HepG2 (cell line): ENCODE measurements around the gene NXNL2.

Source experiments
- CEBPB ChIP-seq: IDR thresholded peaks from 2 replicates; pipeline ENCODE4 v1.6.1; 2011; ENCODE audit warnings: low read depth, low read length, improper control_type of control experiment, borderline replicate concordance
- ESRRA ChIP-seq: sonication (generic); formaldehyde crosslinking; IDR thresholded peaks from 2 replicates; pipeline ENCODE4 v1.5.1; 2020; ENCODE audit warnings: mild to moderate bottlenecking, low read depth, missing genetic modification reagents
- PCBP1 ChIP-seq: fragments of 200-400 bp; formaldehyde crosslinking; IDR thresholded peaks from 2 replicates; pipeline ENCODE4 v1.6.1; 2017; ENCODE audit warnings: mild to moderate bottlenecking, low read depth, low read length, borderline replicate concordance
- TAF1 ChIP-seq: sonication (generic); formaldehyde crosslinking; IDR thresholded peaks from 2 replicates; pipeline ENCODE4 v1.4.0; 2020; ENCODE audit warnings: missing genetic modification reagents
- TF ChIP-seq, protein P1 (sequence below): sonication (generic); formaldehyde crosslinking; IDR thresholded peaks from 2 replicates; pipeline ENCODE4 v1.4.0; 2020; ENCODE audit warnings: missing genetic modification reagents, mild to moderate bottlenecking, borderline replicate concordance

DNA sequence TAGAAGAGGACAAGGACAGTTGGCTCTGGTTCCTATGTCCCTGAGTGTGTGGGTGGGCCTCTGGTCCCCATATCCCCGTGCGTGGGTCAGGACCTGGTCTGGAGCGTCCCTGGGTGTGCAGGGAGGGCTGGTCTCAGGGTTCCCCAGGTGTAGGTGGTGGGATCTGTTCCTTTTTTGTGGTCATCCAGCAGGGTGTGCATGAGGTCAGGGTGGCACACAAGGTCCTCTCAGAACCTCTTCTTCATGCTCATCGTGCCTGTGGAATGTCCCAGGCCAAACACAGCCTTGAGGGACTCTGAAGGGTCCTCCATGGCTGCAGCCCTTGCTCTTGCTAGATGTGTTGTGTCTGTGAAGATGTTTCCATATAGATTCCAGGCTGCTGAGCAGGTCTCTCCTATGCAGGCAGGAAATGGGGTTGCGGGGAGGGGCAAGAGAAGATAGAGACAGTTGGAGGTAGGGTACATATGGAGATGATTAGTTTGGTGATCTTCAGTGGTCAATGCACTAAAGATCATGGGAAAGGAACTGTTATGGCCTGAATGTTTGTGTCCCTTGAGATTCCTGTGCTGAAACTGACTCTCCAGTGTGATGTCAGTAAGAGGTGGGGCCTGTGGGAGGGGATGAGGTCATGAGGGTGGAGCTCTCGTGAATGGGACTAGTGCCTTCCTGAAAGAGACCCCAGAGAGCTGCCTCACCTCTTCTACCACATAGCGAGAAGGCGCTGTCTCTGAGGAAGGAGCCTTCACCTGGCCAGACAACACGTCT, 53.1 kb downstream of the NXNL2 start:
- TF ChIP-seq TAF1 (CRISPR knock-in tag) (no peak), CEBPB (no peak), ESRRA (CRISPR knock-in tag) (no peak), PCBP1 (no peak)
- TF ChIP-seq, protein P1, sequence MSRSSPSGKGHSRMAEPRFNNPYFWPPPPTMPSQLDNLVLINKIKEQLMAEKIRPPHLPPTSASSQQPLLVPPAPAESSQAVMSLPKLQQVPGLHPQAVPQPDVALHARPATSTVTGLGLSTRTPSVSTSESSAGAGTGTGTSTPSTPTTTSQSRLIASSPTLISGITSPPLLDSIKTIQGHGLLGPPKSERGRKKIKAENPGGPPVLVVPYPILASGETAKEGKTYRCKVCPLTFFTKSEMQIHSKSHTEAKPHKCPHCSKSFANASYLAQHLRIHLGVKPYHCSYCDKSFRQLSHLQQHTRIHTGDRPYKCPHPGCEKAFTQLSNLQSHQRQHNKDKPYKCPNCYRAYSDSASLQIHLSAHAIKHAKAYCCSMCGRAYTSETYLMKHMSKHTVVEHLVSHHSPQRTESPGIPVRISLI (CRISPR knock-in tag) = no peak
